ENCODE measurements around the gene TPM1.

TPM1 gene

DNA sequence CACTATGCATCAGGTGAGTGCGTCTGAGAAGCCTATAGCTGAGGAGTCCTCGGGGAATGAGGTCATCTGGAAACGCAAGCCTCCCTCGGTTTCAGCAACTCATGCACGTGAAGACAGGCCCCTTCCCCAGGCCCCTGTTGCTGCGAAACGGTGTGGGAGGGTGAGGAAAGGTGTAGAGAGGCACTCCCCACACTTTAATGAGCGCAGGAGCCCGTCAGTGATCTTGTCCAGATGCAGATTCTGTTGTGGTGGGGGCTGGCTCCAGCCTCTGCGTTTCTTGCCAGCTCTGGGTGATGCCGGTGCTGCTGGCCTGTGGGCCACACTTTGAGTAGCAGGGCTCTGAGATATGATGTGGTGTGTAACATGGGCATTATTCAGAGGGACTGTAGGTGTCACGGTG is 40.5 kb downstream of the TPM1 start:
- H3K4me1 ChIP-seq (ENCODE audit: control insufficient read depth, insufficient read depth, low read length): peaks cover 24% of the 10 kb centered on the region
- no peaks in the 10 kb centered on the region for H3K9me3 ChIP-seq (ENCODE audit: control insufficient read depth, low read length)
- H3K4me3 ChIP-seq (ENCODE audit: insufficient read depth, low read depth, low read length): no peak overlapping the region
- H3K36me3 ChIP-seq (ENCODE audit: control insufficient read depth, insufficient read depth, low read length): no peaks in the 10 kb centered on the region
- no peaks in the 10 kb centered on the region for H3K27me3 ChIP-seq (ENCODE audit: control insufficient read depth, insufficient read depth, low read length, poor library complexity, severe bottlenecking)
- H3K27ac ChIP-seq (ENCODE audit: insufficient read depth, low read depth, low read length, poor library complexity, severe bottlenecking): no peak overlapping the region
- 76 to 78% methylated on average over 12 of the region's 12 CpGs for WGBS, 2 experiments

DNA sequence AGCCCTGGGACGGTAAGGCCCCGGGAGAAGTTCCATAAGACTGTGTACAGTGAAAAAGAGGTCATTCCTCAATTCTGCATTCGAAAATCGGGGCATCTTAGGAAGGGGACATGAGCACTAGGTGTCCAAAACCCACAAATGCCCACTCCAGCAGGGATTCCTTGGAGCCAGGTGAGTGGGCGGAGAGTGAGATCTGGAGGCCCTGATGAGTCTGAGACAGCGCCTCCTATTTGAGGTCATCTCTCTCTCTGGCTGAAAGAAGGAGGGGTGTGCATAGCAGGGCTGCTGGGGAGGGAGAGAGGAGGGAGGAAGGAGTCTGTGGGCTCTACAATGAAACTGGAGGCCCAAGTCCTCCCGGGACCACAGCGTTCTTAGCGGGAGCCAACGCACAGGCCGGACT is 41.0 kb downstream of the TPM1 start:
- no peak overlapping the region for H3K27ac ChIP-seq (ENCODE audit: insufficient read depth, low read depth, low read length, poor library complexity, severe bottlenecking)
- H3K4me3 ChIP-seq (ENCODE audit: insufficient read depth, low read depth, low read length): no peak overlapping the region
- 93 to 95% methylated on average over 11 of the region's 11 CpGs for WGBS, 2 experiments
- peaks cover 20% of the 10 kb centered on the region for H3K4me1 ChIP-seq (ENCODE audit: control insufficient read depth, insufficient read depth, low read length)
- no peaks in the 10 kb centered on the region for H3K36me3 ChIP-seq (ENCODE audit: control insufficient read depth, insufficient read depth, low read length)
- H3K27me3 ChIP-seq (ENCODE audit: control insufficient read depth, insufficient read depth, low read length, poor library complexity, severe bottlenecking): no peaks in the 10 kb centered on the region
- H3K9me3 ChIP-seq (ENCODE audit: control insufficient read depth, low read length): no peaks in the 10 kb centered on the region

DNA sequence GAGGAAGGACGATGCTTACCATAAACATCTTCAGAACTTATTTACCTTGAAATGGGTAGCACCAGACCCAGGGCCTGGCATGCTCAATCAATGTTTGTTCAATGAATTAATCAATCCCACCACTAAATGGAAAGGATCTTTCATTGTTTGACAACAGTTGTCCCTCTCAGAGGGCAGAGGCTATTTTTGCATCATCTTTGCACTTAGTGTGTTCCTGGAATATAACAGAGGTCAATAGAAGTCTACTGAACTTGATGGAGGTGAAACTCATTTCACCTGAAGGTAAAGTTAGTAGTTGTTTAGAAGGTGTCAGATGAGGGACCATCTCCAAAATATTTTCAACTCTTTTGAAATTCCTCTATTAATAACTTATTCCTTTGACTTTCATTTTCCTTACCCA is 42.3 kb downstream of the TPM1 start:
- Histone ChIP-seq H3K27ac (ENCODE audit: insufficient read depth, low read depth, low read length, poor library complexity, severe bottlenecking) (no peak overlapping the region), H3K9me3 (ENCODE audit: control insufficient read depth, low read length) (no peaks in the 10 kb centered on the region), H3K36me3 (ENCODE audit: control insufficient read depth, insufficient read depth, low read length) (no peaks in the 10 kb centered on the region), H3K4me3 (ENCODE audit: insufficient read depth, low read depth, low read length) (no peak overlapping the region), H3K27me3 (ENCODE audit: control insufficient read depth, insufficient read depth, low read length, poor library complexity, severe bottlenecking) (no peaks in the 10 kb centered on the region), H3K4me1 (ENCODE audit: control insufficient read depth, insufficient read depth, low read length) (peaks cover 20% of the 10 kb centered on the region)
- 95 to 100% methylated on average over 1 of the region's 1 CpG for WGBS, 2 experiments

GRCh38 chr15:63085289-63085688 is 42.7 kb downstream of the TPM1 start:
- no peaks in the 10 kb centered on the region for H3K36me3 ChIP-seq (ENCODE audit: control insufficient read depth, insufficient read depth, low read length)
- no peaks in the 10 kb centered on the region for H3K9me3 ChIP-seq (ENCODE audit: control insufficient read depth, low read length)
- peaks cover 18% of the 10 kb centered on the region for H3K4me1 ChIP-seq (ENCODE audit: control insufficient read depth, insufficient read depth, low read length)
- WGBS, 2 experiments: 95 to 96% methylated on average over 4 of the region's 4 CpGs
- H3K4me3 ChIP-seq (ENCODE audit: insufficient read depth, low read depth, low read length): no peak overlapping the region
- H3K27me3 ChIP-seq (ENCODE audit: control insufficient read depth, insufficient read depth, low read length, poor library complexity, severe bottlenecking): no peaks in the 10 kb centered on the region
- H3K27ac ChIP-seq (ENCODE audit: insufficient read depth, low read depth, low read length, poor library complexity, severe bottlenecking): no peak overlapping the region

DNA sequence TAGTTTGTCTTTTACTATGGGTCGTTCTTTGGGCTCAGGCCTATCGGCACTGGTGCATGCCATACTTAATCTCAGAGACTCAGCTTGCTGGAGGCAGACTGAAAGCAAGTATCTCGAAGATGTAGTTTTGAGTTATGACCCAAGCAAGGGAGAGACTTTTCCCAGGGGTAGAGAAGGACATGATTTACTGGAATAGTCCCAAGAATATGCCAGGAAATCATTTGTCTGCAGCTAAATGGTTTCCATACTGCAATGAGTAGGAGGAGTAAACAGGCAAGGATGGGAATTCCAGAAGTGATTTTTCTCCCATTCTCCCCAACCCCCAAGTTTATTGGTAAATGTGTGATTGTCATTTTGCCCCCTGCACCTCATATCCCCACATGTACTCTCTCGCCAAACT is 43.7 kb downstream of the TPM1 start:
- Histone ChIP-seq H3K27ac (ENCODE audit: insufficient read depth, low read depth, low read length, poor library complexity, severe bottlenecking) (no peak overlapping the region), H3K4me1 (ENCODE audit: control insufficient read depth, insufficient read depth, low read length) (peaks cover 17% of the 10 kb centered on the region), H3K4me3 (ENCODE audit: insufficient read depth, low read depth, low read length) (no peak overlapping the region), H3K27me3 (ENCODE audit: control insufficient read depth, insufficient read depth, low read length, poor library complexity, severe bottlenecking) (no peaks in the 10 kb centered on the region), H3K36me3 (ENCODE audit: control insufficient read depth, insufficient read depth, low read length) (no peaks in the 10 kb centered on the region), H3K9me3 (ENCODE audit: control insufficient read depth, low read length) (no peaks in the 10 kb centered on the region)
- 95% methylated on average over 4 of the region's 4 CpGs for WGBS, 2 experiments

GRCh38 chr15:63086947-63087346 is 44.4 kb downstream of the TPM1 start:
- no peaks in the 10 kb centered on the region for H3K36me3 ChIP-seq (ENCODE audit: control insufficient read depth, insufficient read depth, low read length)
- 71 to 80% methylated on average over 2 to 5 of the region's 5 CpGs for WGBS, 2 experiments
- H3K9me3 ChIP-seq (ENCODE audit: control insufficient read depth, low read length): no peaks in the 10 kb centered on the region
- no peaks in the 10 kb centered on the region for H3K27me3 ChIP-seq (ENCODE audit: control insufficient read depth, insufficient read depth, low read length, poor library complexity, severe bottlenecking)
- H3K4me1 ChIP-seq (ENCODE audit: control insufficient read depth, insufficient read depth, low read length): peaks cover 17% of the 10 kb centered on the region
- H3K27ac ChIP-seq (ENCODE audit: insufficient read depth, low read depth, low read length, poor library complexity, severe bottlenecking): no peak overlapping the region
- H3K4me3 ChIP-seq (ENCODE audit: insufficient read depth, low read depth, low read length): no peak overlapping the region

DNA sequence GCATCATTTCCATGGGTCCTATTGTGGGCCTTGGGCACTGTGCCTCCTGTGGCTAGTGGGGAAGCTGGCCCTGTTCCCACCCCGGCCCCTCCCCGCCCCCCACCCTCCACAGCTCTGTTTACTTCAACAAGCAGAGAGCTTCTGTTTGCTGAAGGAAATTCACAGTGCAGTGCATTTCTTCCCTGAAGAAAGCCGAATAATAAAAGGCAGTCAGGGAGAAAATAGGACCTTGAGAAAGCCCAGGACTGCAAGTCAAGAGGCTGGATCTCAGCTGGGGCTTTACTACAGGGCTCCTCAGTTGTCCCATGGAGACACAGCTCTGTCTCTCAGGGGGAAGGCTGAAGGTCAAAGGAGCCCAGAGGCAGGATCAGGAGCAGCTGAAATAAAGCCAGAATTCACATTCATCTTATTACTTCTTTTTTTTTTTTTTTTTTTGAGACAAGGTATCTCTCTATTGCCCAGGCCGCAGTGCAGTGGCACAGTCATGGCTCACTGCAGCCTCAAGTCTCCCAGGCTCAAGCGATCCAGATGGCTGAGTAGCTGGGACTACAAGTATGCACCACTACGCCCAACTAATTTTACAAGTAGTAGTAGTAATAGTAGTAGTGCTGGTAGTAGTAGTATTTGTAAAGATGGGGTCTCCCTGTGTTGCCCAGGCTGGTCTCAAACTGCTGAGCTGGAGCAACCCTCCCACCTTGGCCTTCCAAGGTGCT is 46.1 kb downstream of the TPM1 start:
- peaks cover 5% of the 10 kb centered on the region for H3K4me1 ChIP-seq (ENCODE audit: control insufficient read depth, insufficient read depth, low read length)
- no peak overlapping the region for H3K27ac ChIP-seq (ENCODE audit: insufficient read depth, low read depth, low read length, poor library complexity, severe bottlenecking)
- 74 to 80% methylated on average over 4 to 5 of the region's 6 CpGs for WGBS, 2 experiments

DNA sequence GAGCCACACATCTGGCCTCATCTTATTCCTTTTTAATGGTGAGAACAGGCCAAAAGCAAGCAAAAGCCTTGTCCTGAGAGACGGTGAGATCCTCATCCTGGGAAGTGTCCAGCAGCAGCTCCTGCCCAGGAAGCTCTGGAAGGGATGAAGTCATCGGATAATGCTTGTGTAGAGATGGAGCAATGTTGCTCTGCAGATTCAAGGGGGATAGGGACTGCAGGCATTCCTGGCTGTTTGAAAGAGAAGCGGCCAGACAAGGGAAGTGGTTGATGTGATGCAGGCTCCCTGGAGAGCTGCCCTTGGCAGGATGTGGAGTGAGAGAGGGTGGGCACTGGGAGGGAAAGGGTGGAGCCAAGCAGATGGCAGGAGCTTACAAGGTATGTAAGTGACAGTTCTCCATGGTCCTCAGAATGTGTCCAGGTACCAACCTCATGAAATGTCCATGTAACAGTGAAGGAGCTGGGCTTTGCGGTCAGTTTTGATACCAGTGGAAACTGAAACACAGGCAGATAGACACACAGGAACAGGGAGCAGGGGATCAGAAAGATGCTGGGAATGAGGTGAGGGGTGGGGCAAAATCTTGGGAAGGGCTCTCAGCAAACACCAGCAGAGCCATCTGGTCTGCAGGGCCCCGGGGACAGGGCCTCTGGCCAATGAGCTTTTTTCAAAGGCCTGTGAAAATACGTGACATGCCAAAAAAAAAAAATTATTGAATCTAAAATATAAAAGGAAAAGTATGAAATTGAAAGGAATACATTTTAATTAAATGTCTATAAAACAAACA is 46.9 kb downstream of the TPM1 start:
- 60 to 65% methylated on average over 5 of the region's 6 CpGs for WGBS, 2 experiments
- peaks cover 5% of the 10 kb centered on the region for H3K4me1 ChIP-seq (ENCODE audit: control insufficient read depth, insufficient read depth, low read length)
- no peaks in the 10 kb centered on the region for H3K27me3 ChIP-seq (ENCODE audit: control insufficient read depth, insufficient read depth, low read length, poor library complexity, severe bottlenecking)
- no peak overlapping the region for H3K4me3 ChIP-seq (ENCODE audit: insufficient read depth, low read depth, low read length)
- H3K36me3 ChIP-seq (ENCODE audit: control insufficient read depth, insufficient read depth, low read length): no peaks in the 10 kb centered on the region
- H3K27ac ChIP-seq (ENCODE audit: insufficient read depth, low read depth, low read length, poor library complexity, severe bottlenecking): no peak overlapping the region
- H3K9me3 ChIP-seq (ENCODE audit: control insufficient read depth, low read length): no peaks in the 10 kb centered on the region

More for the DNA sequence above, 46.1 kb downstream of the TPM1 start:
- no peaks in the 10 kb centered on the region for H3K36me3 ChIP-seq (ENCODE audit: control insufficient read depth, insufficient read depth, low read length)
- H3K9me3 ChIP-seq (ENCODE audit: control insufficient read depth, low read length): no peaks in the 10 kb centered on the region
- no peaks in the 10 kb centered on the region for H3K27me3 ChIP-seq (ENCODE audit: control insufficient read depth, insufficient read depth, low read length, poor library complexity, severe bottlenecking)
- no peak overlapping the region for H3K4me3 ChIP-seq (ENCODE audit: insufficient read depth, low read depth, low read length)

DNA sequence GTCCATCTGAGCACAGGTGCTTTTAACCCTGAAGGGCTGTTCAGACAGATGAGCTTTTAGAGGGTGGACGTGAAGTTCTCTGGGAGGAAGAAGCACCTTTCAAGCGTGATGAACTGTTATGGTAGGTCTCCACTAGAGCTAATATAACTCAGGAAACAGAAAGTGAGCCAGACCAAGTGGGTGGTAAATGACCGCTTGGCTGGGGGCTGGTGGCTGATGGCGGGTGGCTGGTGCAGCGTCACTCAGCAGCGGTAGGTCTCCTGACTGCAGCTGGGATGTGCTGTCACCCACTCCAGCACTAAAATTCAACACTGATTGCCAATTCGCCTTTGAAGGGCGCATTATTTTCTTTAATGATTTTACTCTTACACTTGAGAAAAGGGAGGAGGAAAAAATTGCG is 47.9 kb downstream of the TPM1 start:
- no peaks in the 10 kb centered on the region for H3K9me3 ChIP-seq (ENCODE audit: control insufficient read depth, low read length)
- no peak overlapping the region for H3K27ac ChIP-seq (ENCODE audit: insufficient read depth, low read depth, low read length, poor library complexity, severe bottlenecking)
- H3K36me3 ChIP-seq (ENCODE audit: control insufficient read depth, insufficient read depth, low read length): no peaks in the 10 kb centered on the region
- H3K27me3 ChIP-seq (ENCODE audit: control insufficient read depth, insufficient read depth, low read length, poor library complexity, severe bottlenecking): no peaks in the 10 kb centered on the region
- 93% methylated on average over 9 of the region's 9 CpGs for WGBS, 2 experiments
- H3K4me3 ChIP-seq (ENCODE audit: insufficient read depth, low read depth, low read length): no peak overlapping the region
- peaks cover 5% of the 10 kb centered on the region for H3K4me1 ChIP-seq (ENCODE audit: control insufficient read depth, insufficient read depth, low read length)

DNA sequence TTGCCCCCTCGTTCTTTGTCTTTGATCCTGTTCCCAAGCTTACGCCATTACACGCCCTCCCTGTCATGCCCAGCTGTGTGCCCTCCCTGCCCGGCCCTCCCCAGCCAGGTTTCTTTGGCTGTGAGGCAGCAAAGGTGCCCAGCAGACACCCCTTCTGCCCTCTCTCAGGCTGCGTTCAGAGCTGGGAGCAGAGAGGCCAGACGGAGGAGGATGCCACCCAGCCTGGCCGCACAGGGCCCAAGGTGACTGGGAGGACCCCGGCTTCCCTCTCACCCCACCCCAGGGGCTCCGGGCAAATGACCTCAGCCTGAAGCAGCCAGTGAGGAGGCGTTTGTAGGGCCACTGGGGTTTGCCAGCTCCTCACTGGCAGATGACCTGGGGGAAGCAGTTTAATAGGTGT is 48.3 kb downstream of the TPM1 start:
- peaks cover 5% of the 10 kb centered on the region for H3K4me1 ChIP-seq (ENCODE audit: control insufficient read depth, insufficient read depth, low read length)

More for the DNA sequence above, 48.3 kb downstream of the TPM1 start:
- H3K36me3 ChIP-seq (ENCODE audit: control insufficient read depth, insufficient read depth, low read length): no peaks in the 10 kb centered on the region
- no peak overlapping the region for H3K4me3 ChIP-seq (ENCODE audit: insufficient read depth, low read depth, low read length)
- no peaks in the 10 kb centered on the region for H3K9me3 ChIP-seq (ENCODE audit: control insufficient read depth, low read length)
- H3K27me3 ChIP-seq (ENCODE audit: control insufficient read depth, insufficient read depth, low read length, poor library complexity, severe bottlenecking): no peaks in the 10 kb centered on the region
- H3K27ac ChIP-seq (ENCODE audit: insufficient read depth, low read depth, low read length, poor library complexity, severe bottlenecking): no peak overlapping the region
- 89 to 91% methylated on average over 10 of the region's 10 CpGs for WGBS, 2 experiments

Measured in ectodermal cell (in vitro differentiated cells).